HepG2 (cell line): ENCODE results near the gene USP11. TPM values are rescaled to one million over a fixed set of nuclear protein-coding genes. Genes with fewer than 3 reads are reported as not detected.

Experiments used
- AGO2 ChIP-seq: fragments of 200-400 bp; formaldehyde crosslinking; optimal IDR thresholded peaks from 2 replicates; pipeline ENCODE3; 2017; ENCODE audit warnings: mild to moderate bottlenecking, low read depth, low read length, moderate library complexity
- ELF1 ChIP-seq: sonication (generic); formaldehyde crosslinking; IDR thresholded peaks from 2 replicates; pipeline ENCODE4 v1.4.0; 2020; ENCODE audit warnings: missing genetic modification reagents
- NONO ChIP-seq, 2 experiments: fragments of 450-650 bp in 1 of 2; sonication (generic) in 1 of 2; formaldehyde crosslinking in 1 of 2; IDR thresholded peaks in 1 of 2; conservative IDR thresholded peaks in 1 of 2; 2 replicates each; pipeline versions ENCODE4 v1.6.1 to v1.8.0; 2017 to 2022; ENCODE audit warnings: mild to moderate bottlenecking in 1 of 2, missing genetic modification reagents in 1 of 2, moderate library complexity in 1 of 2
- SALL1 ChIP-seq: sonication (generic); formaldehyde crosslinking; IDR thresholded peaks from 2 replicates; pipeline ENCODE4 v1.8.0; 2022; ENCODE audit warnings: mild to moderate bottlenecking, missing genetic modification reagents
- TAF15 ChIP-seq: fragments of 200-400 bp; formaldehyde crosslinking; IDR thresholded peaks from one replicate; pipeline ENCODE4 v1.6.1; 2018; ENCODE audit warnings: mild to moderate bottlenecking, low read depth, low read length; ENCODE audit not compliant: poor library complexity, severe bottlenecking
- THAP11 ChIP-seq: IDR thresholded peaks from 2 replicates; pipeline ENCODE4 v1.6.1; 2016; ENCODE audit warnings: missing biosample characterization, missing genetic modification reagents
- ZNF264 ChIP-seq: sonication (generic); formaldehyde crosslinking; IDR thresholded peaks from 2 replicates; pipeline ENCODE4 v1.4.0; 2020; ENCODE audit warnings: missing genetic modification reagents
- ZNF562 ChIP-seq: sonication (generic); formaldehyde crosslinking; IDR thresholded peaks from 2 replicates; pipeline ENCODE4 v1.8.0; 2022; ENCODE audit warnings: missing genetic modification reagents, borderline replicate concordance
- polyA plus RNA-seq, 8 experiments: library from polyadenylated mRNA; depleted of rRNA in 3 of 8; stranded (reverse) in 7 of 8; unstranded in 1 of 8; fragments of >200 nt; fragmentation: Illumina TruSeq in 4 of 8; extraction: Trizol in 4 of 8; gene quantifications; 2 replicates each; pipeline versions ENCODE4 v1.2.1 to v1.2.3, GENCODE V29; 2011 to 2016; ENCODE audit warnings: low read depth in 4 of 8, missing spikeins in 1 of 8, mixed read lengths in 1 of 8; ENCODE audit not compliant: insufficient read depth in 1 of 8
- total RNA-seq, 5 experiments: library from RNA; depleted of rRNA; stranded (reverse); fragments of >200 nt; fragmentation: Illumina TruSeq; extraction: Trizol; gene quantifications; 2 replicates each; pipeline ENCODE4 v1.2.3, GENCODE V29; 2016; ENCODE audit warnings: low read depth in 1 of 5
- TF ChIP-seq, protein P1 (sequence below): IDR thresholded peaks from 2 replicates; pipeline ENCODE4 v1.6.1; 2016; ENCODE audit warnings: missing compliant biosample characterization, missing genetic modification reagents, borderline replicate concordance
- TF ChIP-seq, protein P2 (sequence below): sonication (generic); formaldehyde crosslinking; IDR thresholded peaks from 2 replicates; pipeline ENCODE4 v1.4.0; 2020; ENCODE audit warnings: mild to moderate bottlenecking, missing genetic modification reagents
- TF ChIP-seq, protein P3 (sequence below): sonication (generic); formaldehyde crosslinking; IDR thresholded peaks from 2 replicates; pipeline ENCODE4 v1.4.0; 2020; ENCODE audit warnings: missing genetic modification reagents, mild to moderate bottlenecking, borderline replicate concordance
- TF ChIP-seq, protein P4 (sequence below): IDR thresholded peaks from 2 replicates; pipeline ENCODE4 v1.6.1; 2016; ENCODE audit warnings: low read depth, missing genetic modification reagents, missing compliant biosample characterization
- TF ChIP-seq, protein P5 (sequence below): sonication (generic); formaldehyde crosslinking; IDR thresholded peaks from 2 replicates; pipeline ENCODE4 v1.4.0; 2020; ENCODE audit warnings: mild to moderate bottlenecking, low read depth, missing genetic modification reagents
- TF ChIP-seq, protein P6 (sequence below): sonication (generic); formaldehyde crosslinking; IDR thresholded peaks from 2 replicates; pipeline ENCODE4 v1.4.0; 2020; ENCODE audit warnings: missing genetic modification reagents

Gene USP11
- total and polyA plus RNA-seq, 2 of the 13 experiments (the other 11 are each of a cell fraction or from before 2014, with no cell fraction given), result 23.8 to 31.7 TPM

DNA sequence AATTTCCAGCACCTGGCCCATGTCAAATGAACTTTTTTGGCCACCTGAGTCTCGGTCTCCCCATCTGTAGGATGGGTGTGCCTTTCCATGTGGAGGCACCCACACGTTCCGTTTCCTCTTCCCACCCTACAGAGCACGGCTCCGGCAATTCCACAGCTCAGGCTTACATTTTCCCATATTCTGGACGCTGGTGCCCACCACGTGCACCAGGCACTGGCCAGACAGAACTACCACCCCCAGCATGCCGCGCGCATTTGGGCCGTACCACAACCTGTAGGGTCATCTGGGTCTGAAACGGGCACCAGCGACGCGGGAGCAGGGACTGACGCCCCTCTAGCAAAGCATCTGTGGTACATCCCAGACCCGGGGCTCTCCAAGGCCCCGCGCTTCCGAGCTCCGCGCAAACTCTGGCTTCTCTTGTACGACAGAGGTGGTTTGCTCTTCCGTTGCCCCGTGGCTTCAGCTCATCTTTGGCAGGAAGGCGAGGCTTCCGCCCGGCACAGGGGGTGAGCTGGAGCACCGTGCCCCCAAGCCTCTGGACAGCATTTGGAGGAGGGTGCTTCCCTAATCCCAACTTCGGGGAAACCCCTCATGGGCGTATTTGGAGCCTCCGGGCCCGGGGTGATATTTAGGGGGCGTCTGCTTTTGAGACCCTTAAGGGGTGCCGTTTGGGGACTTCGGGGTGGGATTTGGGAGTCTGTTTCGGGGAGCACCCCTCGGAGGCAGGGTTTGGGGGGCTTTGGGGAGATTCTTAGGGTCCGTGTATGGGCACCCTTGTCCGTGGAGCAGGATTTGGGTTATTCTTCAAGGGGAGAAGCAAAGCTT is 42.2 kb upstream of the USP11 start (continued):
- peak; percentile 23; the same call in 1 of the 2 replicates for TF ChIP-seq ZNF264 (CRISPR knock-in tag)
- no peak for TF ChIP-seq TAF15
- TF ChIP-seq, protein P1, sequence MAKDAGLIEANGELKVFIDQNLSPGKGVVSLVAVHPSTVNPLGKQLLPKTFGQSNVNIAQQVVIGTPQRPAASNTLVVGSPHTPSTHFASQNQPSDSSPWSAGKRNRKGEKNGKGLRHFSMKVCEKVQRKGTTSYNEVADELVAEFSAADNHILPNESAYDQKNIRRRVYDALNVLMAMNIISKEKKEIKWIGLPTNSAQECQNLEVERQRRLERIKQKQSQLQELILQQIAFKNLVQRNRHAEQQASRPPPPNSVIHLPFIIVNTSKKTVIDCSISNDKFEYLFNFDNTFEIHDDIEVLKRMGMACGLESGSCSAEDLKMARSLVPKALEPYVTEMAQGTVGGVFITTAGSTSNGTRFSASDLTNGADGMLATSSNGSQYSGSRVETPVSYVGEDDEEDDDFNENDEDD (CRISPR knock-in tag), result peak; percentile 81; the same call in 1 of the 2 replicates
- no peak for TF ChIP-seq NONO (IDR thresholded peaks at IDR 0.05)
- peak; percentile 59; the same call in 1 of the 2 replicates for TF ChIP-seq NONO (CRISPR knock-in tag; conservative IDR thresholded peaks at IDR 0.05)
- TF ChIP-seq, protein P2, sequence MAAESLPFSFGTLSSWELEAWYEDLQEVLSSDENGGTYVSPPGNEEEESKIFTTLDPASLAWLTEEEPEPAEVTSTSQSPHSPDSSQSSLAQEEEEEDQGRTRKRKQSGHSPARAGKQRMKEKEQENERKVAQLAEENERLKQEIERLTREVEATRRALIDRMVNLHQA (CRISPR knock-in tag), result no peak
- TF ChIP-seq, protein P3, sequence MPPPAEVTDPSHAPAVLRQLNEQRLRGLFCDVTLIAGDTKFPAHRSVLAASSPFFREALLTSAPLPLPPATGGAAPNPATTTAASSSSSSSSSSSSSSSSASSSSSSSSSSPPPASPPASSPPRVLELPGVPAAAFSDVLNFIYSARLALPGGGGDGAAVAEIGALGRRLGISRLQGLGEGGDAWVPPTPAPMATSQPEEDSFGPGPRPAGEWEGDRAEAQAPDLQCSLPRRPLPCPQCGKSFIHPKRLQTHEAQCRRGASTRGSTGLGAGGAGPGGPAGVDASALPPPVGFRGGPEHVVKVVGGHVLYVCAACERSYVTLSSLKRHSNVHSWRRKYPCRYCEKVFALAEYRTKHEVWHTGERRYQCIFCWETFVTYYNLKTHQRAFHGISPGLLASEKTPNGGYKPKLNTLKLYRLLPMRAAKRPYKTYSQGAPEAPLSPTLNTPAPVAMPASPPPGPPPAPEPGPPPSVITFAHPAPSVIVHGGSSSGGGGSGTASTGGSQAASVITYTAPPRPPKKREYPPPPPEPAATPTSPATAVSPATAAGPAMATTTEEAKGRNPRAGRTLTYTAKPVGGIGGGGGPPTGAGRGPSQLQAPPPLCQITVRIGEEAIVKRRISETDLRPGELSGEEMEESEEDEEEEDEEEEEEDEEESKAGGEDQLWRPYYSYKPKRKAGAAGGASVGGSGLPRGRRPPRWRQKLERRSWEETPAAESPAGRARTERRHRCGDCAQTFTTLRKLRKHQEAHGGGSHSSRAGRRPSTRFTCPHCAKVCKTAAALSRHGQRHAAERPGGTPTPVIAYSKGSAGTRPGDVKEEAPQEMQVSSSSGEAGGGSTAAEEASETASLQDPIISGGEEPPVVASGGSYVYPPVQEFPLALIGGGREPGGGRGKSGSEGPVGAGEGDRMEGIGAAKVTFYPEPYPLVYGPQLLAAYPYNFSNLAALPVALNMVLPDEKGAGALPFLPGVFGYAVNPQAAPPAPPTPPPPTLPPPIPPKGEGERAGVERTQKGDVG (CRISPR knock-in tag), result no peak
- TF ChIP-seq, protein P4, sequence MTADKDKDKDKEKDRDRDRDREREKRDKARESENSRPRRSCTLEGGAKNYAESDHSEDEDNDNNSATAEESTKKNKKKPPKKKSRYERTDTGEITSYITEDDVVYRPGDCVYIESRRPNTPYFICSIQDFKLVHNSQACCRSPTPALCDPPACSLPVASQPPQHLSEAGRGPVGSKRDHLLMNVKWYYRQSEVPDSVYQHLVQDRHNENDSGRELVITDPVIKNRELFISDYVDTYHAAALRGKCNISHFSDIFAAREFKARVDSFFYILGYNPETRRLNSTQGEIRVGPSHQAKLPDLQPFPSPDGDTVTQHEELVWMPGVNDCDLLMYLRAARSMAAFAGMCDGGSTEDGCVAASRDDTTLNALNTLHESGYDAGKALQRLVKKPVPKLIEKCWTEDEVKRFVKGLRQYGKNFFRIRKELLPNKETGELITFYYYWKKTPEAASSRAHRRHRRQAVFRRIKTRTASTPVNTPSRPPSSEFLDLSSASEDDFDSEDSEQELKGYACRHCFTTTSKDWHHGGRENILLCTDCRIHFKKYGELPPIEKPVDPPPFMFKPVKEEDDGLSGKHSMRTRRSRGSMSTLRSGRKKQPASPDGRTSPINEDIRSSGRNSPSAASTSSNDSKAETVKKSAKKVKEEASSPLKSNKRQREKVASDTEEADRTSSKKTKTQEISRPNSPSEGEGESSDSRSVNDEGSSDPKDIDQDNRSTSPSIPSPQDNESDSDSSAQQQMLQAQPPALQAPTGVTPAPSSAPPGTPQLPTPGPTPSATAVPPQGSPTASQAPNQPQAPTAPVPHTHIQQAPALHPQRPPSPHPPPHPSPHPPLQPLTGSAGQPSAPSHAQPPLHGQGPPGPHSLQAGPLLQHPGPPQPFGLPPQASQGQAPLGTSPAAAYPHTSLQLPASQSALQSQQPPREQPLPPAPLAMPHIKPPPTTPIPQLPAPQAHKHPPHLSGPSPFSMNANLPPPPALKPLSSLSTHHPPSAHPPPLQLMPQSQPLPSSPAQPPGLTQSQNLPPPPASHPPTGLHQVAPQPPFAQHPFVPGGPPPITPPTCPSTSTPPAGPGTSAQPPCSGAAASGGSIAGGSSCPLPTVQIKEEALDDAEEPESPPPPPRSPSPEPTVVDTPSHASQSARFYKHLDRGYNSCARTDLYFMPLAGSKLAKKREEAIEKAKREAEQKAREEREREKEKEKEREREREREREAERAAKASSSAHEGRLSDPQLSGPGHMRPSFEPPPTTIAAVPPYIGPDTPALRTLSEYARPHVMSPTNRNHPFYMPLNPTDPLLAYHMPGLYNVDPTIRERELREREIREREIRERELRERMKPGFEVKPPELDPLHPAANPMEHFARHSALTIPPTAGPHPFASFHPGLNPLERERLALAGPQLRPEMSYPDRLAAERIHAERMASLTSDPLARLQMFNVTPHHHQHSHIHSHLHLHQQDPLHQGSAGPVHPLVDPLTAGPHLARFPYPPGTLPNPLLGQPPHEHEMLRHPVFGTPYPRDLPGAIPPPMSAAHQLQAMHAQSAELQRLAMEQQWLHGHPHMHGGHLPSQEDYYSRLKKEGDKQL (CRISPR knock-in tag), result no peak
- peak; percentile 64 for TF ChIP-seq SALL1
- TF ChIP-seq THAP11 (CRISPR knock-in tag), result peak; percentile 100
- TF ChIP-seq, protein P5, sequence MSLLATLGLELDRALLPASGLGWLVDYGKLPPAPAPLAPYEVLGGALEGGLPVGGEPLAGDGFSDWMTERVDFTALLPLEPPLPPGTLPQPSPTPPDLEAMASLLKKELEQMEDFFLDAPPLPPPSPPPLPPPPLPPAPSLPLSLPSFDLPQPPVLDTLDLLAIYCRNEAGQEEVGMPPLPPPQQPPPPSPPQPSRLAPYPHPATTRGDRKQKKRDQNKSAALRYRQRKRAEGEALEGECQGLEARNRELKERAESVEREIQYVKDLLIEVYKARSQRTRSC, result no peak
- TF ChIP-seq ELF1 (CRISPR knock-in tag), result peak; percentile 54; the same call in 1 of the 2 replicates
- TF ChIP-seq, protein P6, sequence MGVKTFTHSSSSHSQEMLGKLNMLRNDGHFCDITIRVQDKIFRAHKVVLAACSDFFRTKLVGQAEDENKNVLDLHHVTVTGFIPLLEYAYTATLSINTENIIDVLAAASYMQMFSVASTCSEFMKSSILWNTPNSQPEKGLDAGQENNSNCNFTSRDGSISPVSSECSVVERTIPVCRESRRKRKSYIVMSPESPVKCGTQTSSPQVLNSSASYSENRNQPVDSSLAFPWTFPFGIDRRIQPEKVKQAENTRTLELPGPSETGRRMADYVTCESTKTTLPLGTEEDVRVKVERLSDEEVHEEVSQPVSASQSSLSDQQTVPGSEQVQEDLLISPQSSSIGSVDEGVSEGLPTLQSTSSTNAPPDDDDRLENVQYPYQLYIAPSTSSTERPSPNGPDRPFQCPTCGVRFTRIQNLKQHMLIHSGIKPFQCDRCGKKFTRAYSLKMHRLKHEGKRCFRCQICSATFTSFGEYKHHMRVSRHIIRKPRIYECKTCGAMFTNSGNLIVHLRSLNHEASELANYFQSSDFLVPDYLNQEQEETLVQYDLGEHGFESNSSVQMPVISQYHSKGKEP (CRISPR knock-in tag), result no peak
- no peak for TF ChIP-seq ZNF562 (CRISPR knock-in tag)
- no peak for TF ChIP-seq AGO2
